Activated gamma-delta T cell treated with anti-CD3 and anti-CD28 coated beads, Interleukin-2, amount 50 U/mL, for 16 hours (primary cell): ENCODE data around the gene RAVER2.
"Not testable (repeated sequence)": the region's sequence is repeated elsewhere in the genome, so short reads cannot be mapped to it uniquely, and the experiment has no call there.

Source experiments
- DNase-seq: peaks from one replicate; pipeline ENCODE4 v3.0.0-alpha.2; 2020; ENCODE audit warnings: low read depth

The RAVER2 gene

GRCh38 chr1:64814427-64814826 is 69.6 kb downstream of the RAVER2 start:
- DNase-seq: no peak

- DNase-seq: not testable (repeated sequence)
These were observed 72.5 kb downstream of the RAVER2 start for GRCh38 chr1:64817364-64817763.

DNA sequence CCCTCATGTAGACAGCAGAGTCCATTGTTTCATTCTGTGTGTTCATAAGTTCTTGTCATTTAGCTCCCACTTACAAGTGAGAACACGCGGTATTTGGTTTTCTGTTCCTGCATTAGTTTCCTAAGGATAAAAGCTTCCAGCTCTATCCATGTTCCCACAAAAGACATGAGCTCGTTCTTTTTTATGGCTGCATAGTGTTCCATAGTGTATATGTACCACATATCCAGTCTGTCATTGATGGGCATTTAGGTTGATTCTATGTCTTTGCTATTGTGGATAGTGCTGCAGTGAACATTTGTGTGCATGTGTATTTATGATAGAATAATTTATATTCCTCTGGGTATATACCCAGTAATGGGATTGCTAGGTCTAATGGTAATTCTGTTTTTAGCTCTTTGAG is 75.7 kb downstream of the RAVER2 start:
- DNase-seq: not testable (repeated sequence)

DNA sequence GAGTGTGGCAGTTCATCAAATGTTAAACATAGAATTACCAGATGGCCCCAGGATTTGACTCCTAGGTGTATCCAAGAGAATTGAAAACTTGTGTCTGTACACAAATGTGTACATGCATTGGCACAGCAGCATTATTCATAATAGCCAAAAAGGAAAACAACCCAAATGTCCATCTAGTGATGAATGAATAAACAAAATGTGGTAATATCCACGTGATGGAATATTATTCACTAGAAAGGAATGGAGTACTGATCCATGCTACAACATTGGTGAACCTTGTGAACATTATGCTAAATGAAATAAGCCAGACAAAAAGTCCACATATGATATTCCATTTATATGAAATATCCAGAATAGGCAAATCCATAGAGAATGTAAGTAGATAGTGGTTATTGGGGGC is 77.7 kb downstream of the RAVER2 start:
- DNase-seq: no peak

DNA sequence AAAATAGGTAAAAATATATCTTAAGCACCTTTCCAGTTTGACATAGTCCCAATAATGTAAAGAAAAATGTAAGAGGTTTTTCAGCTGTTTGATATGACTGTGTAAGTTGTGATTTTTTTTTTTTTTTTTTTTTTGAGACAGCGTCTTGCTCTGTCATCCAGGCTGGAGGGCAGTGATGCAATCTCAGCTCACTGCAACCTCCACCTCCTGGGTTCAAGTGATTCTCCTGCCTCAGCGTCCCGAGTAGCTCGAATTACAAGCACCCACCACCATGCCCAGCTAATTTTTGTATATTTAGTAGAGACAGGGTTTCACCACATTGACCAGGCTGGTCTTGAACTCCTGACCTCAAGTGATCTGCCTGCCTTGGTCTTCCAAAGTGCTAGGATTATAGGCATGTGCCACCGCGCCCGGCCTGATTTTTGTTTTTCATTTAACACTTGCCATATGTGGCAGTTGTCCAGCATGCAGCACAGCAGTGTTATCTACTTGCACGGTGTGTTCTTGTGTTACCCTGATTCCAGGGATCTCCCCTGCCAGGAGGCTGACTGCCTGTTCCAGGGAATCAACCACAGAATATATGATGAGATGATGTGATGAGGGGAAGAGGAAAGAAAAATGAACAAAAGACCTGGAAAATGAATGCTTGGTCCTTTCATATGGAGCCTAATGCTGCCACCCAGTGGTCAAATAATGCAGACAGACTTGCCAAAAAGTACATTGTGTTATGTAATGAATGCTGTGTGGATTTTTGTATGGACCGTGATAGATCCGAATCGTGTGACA is 79.0 kb downstream of the RAVER2 start:
- peak; percentile 39 for DNase-seq

GRCh38 chr1:64826991-64827390 is 82.1 kb downstream of the RAVER2 start:
- DNase-seq: no peak

- DNase-seq: no peak
These were observed 84.0 kb downstream of the RAVER2 start for GRCh38 chr1:64828829-64829228.

- DNase-seq: no peak
These were observed 84.6 kb downstream of the RAVER2 start for GRCh38 chr1:64829411-64830029.

- no peak for DNase-seq
These were observed 85.3 kb downstream of the RAVER2 start for GRCh38 chr1:64830030-64830651.

GRCh38 chr1:64834734-64835133 is 89.9 kb downstream of the RAVER2 start:
- DNase-seq: no peak

- DNase-seq: no peak
These were observed 91.9 kb downstream of the RAVER2 start for GRCh38 chr1:64836802-64837201.

GRCh38 chr1:64838486-64838885 is 93.6 kb downstream of the RAVER2 start:
- no peak for DNase-seq

DNA sequence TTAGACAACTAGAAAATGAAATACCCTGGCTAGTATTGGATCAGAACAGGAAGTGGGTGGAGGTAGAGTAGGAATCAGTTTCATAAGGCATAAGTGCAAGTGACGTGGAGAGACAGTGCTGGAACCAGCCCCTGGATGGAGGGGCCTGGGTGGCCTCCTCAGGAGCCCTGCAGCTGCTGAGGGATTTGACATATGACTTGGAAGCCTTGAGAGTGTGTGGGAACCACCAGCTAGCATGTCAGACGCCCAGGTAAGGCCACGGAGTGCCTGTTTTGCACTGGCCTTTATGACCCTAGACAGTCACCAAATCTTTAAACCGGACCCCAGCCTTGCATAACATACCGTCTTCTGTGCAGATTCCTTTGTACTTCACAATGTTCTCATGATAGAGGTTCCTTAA is 94.4 kb downstream of the RAVER2 start:
- no peak for DNase-seq

GRCh38 chr1:64839732-64840405 is 95.0 kb downstream of the RAVER2 start:
- no peak for DNase-seq

GRCh38 chr1:64841330-64842065 is 96.6 kb downstream of the RAVER2 start:
- DNase-seq: no peak

- no peak for DNase-seq
These were observed 97.3 kb downstream of the RAVER2 start for GRCh38 chr1:64842224-64842623.

DNA sequence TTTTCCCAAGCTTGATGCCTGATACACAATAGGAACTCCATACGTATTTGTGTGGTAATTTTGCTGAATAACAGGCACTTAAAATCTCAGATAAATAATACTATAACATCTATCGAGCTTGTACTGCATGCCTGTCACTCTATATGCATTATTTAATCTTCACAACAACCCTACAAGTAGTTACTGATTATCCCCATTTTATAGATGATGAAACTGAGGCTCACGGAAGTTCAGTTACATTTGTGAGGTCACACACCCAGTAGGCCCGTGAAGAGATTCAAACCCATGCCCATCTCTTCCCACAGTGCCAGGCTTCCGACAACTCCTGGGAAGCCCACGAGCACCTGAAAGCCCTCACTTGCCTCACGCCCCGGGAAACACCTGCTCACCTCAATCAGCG is 98.8 kb downstream of the RAVER2 start:
- no peak for DNase-seq

DNA sequence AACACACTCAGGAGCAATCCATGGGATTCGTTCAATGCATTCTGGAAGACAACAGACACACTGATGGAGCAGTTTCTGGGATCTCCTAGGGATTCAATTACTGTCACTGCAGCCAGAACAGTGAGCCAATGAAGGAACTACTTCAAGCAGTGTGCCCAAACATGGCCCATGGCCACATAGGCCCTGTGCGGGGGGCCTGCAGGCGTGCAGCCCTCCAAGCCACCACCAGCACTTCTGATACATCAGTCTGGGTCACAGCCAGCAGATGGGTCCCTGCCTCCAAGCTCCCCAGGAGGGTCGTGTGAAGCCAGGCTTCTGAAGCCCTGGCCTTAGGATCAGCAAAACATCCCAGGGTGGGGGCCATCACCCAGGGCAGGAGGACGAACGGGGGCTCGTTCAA is 99.3 kb downstream of the RAVER2 start:
- DNase-seq: no peak

DNA sequence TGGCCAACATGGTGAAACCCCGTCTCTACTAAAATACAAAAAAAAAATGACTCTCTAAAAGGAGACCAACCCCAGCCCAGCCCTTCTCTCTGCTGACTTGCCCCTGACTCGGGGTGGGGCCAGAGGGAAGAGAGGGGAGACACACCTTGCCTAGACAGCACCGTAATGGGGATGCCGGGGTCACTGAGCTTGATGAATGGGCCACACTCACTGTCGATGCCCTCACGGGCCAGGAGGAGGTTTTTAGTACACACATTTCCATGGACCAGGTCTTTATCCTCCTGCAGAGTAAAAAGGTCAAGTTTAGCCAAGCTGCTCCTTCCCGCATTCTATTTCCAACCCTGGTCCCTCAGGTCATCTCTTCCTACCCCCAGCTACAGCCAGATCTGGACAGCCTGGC is 99.7 kb downstream of the RAVER2 start:
- DNase-seq: no peak

GRCh38 chr1:64845831-64846425 is 101.1 kb downstream of the RAVER2 start:
- DNase-seq: no peak

DNA sequence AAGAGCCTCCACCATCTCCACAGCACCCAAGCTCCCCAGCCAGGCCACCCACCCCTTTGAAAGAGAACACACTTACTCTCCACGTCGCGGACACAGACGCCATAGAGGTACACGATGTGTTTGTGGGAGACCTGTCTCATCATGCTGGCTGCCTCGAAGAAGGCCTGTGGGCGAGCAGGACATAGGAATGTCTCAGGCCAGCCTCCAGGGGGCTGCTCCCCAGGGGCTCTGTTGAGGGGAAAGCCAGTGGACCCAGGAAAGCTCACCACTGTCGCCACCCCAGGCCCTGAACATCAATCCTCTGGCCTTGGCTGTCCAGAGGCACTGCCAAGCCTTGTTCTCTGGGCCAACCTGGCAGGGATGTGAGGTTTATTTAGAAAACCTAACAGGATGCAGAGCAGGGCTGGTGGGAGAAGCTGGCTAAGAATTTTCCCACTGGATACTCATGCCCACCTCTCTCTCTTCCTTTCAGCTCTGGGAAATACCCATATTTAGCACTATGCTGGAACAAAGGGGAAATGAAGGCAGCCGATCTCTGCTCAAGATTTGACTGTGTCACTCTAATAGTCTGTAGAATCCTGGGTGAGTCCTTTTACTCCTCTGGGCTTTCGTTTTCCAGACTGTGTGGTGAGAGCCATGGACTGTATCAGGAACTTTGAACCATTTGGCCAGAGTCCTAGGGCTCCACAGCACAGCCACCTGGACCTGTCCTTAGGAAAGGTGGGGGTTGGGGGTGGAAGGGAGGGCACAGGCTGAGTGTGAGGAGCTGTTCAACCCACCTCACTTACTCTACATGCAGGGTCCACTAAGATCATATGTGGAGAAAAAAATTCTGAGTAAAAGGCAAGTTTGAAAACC is 101.9 kb downstream of the RAVER2 start:
- DNase-seq: no peak
